C1 segment of cervical spinal cord (tissue), 14 donors: Measurements from ENCODE around the gene ZSWIM4.
"Not testable (repeated sequence)": the region's sequence is repeated elsewhere in the genome, so short reads cannot be mapped to it uniquely, and the experiment has no call there.

Experiments
- DNase-seq, 14 donors: peaks; one replicate each; lab custom pipeline; 2025; lab: John Stamatoyannopoulos, UW

Gene ZSWIM4

DNA sequence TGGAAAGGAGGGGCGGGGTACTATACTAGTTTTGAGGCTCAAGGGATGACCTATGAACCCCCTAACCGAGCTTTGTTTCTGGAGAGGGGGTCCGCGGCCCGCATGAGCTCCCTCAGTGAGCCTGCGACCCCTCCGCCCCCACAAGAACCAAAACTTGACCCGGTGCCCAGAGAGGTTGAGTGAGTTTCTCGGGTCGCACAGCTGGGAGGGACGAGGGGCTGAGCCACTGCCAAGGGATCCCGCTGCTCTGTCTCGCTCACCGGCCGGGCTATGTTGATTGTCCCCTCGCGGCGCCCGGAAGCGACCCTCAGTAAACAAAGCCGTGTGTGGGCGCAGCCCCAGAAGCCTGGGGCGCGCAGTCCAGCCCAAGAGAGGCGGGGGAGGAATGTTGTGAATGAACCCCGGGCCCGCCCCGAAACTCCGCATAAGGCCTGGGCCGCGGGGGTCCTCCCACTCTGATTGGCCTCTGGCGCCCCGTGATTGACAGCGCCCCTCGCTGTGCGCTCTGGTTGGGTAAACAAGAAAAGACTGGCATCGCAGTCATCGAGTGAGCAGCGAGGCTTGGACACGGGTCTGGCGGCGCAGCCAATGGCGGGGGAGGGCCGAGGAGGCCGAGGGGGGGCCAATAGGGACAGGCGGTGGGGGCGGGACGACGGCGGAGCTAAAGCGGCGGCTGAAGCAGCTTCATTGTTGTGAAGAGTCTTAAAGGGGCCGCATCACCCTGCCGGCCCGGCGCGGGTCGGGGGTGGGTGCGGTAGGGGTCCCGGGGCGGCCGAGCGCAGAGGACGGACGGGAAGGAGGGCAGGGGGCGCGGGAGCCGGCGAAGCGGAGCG, at the start of gene ZSWIM4:
ZSWIM4 (plus strand) TSS at position 687 of the 833 bp plus-strand sequence. CDS start 206 bp downstream, outside the sequence.
- peak; percentile 85 to 98 (median 96) for DNase-seq

DNA sequence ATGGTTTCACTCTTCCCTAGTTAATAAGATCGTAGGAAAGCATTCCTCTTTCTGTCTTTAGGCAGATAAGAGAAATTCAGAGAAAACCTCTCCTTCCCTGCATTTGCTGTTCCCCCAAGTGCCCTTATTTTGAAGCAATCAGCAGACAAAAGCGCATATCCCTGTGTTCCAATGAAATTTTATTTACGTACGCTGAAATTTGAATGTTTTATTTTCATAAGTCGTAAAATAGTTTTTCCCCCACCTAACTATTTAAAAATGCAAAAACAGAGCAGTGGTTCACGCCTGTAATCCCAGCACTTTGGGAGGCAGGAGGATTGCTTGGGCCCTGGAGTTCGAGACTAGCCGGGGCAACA, 48.2 kb upstream of the ZSWIM4 start:
- no peak for DNase-seq

DNA sequence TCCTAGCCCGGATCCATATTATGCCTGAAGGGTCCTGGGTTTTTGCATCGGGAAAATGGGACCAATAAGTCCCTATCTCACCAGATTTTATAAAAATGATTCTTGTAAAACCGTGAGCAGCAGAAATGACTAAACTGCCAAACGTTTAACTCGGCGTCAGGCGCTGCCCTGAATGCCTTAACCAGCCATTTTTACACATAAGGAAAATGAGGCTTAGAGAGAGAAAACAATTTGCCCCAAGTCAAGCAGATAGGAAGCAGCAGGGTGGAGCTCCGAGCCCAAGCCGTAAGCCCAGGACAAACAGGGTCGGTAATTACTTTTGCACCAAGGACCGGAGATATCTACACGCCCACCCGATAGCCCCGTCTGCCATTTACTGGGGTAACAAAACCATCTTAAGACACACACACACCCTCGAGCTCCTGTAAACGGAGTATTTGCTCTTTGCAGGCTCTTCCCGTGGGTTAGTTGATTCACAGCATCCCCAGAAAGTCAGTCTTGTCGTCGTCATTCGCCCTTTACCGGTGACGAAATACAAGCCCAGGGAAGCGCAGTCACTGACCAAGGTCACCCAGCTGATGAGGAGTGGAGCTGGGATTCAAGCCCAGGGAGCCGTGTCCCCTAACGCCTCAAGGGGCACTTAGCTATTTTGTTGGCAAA, 46.9 kb upstream of the ZSWIM4 start:
- DNase-seq = peak in 3 of 14 donors; percentile 8 to 11 (median 9)

DNA sequence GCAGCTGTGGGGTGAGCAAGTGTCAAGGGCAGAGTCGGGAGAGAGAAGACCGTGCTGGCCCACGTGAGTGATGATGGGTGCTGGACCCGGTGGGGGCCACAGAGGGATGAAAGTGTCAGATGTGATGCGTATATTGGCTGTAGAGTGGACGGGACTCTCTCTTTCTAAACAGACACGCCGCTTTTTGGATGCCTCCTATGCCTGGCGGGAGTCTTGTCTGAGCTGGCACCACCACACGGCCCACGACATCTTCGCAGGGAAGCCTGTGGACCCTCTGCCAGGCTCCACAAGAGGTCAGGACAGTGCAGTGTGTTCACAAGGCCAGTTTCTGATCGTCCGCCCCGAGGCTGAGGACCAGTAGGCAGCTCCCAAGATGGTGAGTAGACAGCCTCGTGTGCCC, 43.8 kb upstream of the ZSWIM4 start:
- DNase-seq = no peak

DNA sequence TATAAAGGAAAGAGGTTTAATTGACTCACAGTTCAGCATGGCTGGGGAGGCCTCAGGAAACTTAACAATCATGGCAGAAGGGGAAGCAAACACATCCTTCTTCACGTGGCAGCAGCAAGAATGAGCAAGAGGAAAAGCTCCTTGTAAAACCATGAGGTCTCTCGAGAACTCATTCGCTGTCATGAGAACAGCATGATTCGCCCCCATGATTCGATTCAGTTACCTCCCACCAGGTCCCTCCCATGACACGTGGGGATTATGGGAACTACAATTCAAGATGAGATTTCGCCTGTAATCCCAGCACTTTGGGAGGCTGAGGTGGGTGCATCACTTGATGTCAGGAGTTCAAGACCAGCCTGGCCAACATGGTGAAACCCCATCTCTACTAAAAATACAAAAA, 41.6 kb upstream of the ZSWIM4 start:
- DNase-seq = not testable (repeated sequence)

DNA sequence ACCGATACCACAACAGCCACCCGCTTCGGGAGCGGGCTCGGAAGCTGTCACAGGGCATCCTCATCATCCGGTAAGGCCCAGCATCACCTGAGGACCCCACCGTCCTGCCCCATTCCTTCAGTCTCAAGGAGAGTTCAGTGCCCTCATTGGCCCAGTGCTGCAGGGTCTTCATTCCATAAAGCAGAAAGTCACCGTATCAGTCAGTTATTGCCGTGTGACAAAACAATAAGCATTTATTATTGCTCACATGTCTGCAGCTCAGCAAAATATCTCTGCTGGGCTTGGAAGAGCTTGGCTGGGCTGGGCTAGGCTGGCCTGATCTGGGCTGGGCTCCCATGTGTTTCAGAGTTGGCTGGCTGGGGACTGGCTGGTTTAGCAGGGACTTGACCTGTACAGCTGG, 39.0 kb upstream of the ZSWIM4 start:
- no peak for DNase-seq

DNA sequence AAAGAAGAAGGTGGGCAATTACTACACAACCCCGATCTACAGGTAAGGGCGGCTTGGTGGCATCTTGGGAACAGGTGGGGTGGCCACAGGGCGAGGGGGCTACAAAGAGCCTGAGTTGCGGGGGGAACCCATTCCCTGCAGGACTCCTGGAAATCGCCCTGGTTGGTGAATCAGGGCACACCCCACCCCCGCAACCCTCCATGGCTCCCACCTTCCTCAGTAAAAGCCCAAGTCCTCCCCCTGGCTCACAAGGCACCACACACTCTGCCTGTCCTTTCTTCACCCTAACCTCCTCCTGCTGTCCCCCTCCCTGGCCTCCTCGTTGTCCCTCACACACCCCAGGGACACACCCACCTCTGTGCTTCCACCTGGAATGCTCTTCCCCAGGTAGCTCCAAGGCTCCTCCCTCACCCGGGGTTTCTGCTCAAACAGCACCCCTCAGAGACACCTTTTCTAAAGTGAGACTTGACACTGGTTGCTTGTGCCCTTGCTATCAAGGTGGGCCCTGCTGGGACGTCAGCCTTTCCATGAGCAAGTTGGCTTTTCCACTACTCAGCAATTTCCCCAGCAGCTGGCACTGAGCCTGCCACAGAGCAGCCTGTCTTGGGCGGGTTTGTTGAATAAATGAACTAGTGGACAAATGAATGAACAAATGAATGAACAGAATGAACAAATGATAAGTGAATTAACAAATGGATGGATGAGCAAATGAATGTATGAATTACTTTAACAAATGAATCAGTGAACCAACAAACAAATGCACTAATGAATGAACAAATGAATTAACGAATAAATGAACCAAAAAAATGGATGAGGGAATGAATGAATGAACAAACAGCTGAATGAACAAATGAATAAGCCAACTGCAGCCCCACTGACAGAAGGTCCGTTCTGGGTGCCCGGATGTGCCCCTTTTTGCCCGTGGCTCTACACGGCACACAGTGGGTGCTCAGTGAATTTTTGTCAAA, 37.2 kb upstream of the ZSWIM4 start:
- DNase-seq = no peak

DNA sequence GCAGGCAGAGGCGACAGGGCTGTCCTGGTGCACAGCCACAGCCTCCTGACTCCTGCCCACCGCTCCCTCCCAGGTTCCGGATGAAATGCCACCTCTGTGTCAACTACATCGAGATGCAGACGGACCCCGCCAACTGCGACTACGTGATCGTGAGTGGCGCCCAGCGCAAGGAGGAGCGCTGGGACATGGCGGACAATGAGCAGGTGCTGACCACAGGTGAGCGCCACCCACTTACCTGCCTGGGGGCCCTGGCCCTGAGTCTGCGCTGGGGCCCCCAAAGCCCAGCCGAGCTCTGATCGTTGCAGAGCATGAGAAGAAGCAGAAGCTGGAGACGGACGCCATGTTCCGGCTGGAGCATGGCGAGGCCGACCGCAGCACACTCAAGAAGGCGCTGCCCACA, 36.4 kb upstream of the ZSWIM4 start:
- no peak for DNase-seq

DNA sequence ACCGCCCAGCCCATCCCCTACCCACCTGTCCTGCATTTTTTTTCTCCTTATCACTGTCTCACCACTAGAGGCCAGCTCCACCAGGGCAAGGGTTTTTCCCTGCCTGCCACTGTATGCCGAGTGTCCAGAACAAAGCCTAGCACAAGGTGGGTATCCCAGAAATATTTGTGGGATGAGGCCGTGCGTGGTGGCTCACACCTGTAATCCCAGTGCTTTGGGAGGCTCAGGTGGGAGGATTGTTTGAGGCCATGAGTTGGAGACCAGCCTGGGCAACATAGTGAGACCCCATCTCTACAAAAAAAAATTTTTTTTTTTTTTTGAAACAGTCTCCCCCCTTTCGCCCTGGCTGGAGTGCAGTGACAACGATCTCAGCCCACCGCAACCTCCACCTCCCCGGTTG, 33.8 kb upstream of the ZSWIM4 start:
- no peak for DNase-seq

DNA sequence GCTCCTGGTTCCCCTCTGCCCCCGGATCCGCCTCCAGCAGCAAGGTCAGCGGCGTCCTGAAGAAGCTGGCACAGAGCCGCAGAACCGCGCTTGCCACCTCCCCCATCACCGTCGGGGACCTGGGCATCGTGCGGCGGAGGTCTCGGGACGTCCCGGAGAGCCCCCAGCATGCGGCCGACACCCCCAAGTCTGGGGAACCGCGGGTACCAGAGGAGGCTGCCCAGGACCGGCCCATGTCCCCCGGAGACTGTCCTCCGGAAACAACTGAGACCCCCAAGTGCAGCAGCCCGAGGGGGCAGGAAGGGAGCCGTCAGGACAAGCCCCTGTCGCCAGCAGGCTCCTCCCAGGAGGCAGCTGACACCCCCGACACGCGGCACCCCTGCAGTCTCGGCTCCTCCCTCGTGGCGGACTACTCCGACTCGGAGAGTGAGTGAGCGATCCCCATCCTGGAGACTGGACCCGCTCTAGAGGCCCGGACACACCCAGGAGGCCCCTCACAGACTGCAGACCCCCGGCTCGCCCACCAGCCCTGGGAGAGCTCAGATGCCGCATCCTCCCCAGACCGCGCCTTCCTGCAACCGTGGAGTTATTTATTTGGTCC, 32.5 kb upstream of the ZSWIM4 start:
- DNase-seq = no peak

DNA sequence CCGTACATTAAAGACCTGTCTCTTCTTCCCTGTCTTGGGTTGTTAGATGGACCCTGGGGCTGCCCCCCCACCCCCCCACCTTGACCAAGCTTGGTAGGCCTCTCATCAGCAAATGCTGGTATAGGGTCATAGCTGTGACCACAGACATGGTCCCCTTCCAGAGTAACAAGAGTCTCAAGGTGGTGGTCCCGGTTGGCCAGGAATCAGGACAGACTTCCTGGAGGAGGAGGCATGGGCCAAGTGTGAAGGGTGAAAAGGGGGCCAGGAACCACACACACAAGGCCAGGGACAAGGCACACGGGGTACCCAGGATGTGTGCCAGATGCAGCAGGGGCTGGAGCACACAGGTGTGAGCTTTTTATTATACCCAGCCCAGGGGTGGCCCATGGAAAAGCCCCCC, 32.0 kb upstream of the ZSWIM4 start:
- DNase-seq = no peak

DNA sequence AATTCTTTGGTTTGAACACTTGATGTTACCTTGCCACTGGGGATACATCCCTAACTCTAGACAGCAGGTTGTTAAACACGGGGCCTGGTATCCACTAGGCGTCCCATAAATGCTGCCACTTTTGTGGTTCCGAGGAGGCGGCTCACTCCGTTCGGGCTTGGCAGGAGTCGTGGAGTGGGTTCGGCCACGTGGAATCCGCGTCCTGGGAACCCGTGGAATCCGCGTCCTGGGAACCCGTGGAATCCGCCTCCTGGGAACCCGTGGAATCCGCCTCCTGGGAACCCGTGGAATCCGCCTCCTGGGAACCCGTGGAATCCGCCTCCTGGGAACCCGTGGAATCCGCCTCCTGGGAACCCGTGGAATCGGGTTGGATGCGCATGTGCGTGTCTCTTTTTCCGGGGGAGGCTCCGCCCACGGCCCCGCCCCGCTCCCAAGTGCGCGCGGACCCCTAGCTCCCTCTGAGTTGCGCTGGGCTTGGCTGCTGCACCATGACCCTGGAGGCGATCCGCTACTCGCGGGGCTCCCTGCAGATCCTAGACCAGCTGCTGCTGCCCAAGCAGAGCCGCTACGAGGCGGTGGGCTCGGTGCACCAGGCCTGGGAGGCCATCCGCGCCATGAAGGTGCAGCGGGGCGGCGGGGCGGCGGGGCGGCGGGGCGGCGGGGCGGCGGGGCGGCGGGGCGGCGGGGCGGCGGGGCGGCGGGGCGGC, 31.0 kb upstream of the ZSWIM4 start, which contains the start of gene MRI1:
MRI1 (plus strand) TSS at position 422 of the 707 bp plus-strand sequence; CDS start at position 489, 67 bp downstream.
- peak; percentile 7 to 79 (median 40) for DNase-seq

DNA sequence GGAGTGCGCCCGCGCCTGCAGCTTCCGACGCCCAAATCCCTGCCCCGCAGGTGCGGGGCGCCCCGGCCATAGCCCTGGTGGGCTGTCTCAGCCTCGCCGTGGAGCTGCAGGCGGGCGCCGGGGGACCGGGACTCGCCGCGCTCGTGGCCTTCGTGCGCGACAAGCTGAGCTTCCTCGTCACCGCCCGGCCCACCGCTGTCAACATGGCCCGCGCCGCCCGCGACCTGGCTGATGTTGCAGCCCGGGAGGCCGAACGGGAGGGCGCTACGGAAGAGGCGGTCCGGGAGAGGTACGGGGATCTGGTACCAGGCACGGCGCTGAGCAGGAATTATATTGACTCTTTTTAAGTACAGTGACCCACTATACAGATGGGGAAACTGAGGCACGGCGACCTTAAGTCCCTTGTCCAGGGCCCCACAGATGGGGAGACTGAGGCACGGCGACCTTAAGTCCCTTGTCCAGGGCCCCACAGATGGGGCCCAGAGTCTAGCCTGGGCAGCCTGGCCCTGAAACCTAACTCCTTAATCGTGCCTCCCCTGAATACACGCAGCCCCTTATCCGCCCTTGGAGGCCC, 30.3 kb upstream of the ZSWIM4 start:
- DNase-seq = peak in 2 of 14 donors; percentile 16 to 29

DNA sequence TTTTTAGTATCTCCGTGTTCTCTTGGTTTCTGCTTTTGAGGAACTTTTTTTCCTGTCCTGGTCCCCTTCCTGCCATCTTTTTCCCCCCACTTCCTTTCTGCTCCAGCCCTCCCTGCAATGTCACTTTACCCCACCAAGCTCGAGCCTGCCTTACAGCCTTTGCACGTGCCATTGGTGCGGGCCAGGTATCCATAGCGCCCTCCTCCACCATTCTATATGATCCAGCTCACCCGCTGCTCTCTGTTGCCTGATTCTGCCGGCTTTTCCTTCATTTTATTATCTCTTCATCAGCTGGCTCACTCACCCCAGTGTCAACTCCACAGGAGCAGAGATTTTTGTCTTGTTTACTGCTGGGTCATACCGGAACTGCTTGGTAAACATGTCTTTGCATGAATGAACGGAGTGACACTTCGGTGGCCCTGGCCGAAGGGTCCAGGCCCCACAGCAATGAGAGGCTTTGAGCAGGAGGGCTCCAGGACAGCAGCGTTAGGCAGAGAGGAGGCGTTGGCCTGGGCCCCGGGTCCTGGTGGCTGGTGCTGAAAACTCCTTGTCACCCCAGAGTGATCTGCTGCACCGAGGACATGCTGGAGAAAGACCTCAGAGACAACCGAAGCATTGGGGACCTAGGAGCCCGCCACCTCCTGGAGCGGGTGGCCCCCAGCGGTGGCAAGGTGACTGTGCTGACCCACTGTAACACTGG, 29.7 kb upstream of the ZSWIM4 start:
- DNase-seq = no peak

DNA sequence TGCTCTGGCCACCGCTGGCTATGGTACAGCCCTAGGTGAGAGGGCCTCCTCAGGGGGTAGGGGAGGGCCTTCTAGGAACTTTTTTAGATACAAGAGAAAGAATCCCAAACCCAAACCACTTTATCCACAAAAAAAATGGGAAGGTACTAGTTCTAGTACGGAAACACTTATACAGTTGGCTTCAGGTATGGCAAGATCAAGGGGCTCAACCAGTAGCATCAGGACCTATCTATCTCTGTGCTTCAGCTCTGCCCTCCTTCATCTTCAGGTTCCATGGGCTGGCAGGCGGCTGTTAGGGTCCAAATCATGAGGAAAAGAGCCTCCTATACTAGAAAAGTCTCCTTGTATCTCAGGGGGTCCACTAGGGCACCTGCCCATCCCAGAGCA, 29.2 kb upstream of the ZSWIM4 start:
- no peak for DNase-seq

DNA sequence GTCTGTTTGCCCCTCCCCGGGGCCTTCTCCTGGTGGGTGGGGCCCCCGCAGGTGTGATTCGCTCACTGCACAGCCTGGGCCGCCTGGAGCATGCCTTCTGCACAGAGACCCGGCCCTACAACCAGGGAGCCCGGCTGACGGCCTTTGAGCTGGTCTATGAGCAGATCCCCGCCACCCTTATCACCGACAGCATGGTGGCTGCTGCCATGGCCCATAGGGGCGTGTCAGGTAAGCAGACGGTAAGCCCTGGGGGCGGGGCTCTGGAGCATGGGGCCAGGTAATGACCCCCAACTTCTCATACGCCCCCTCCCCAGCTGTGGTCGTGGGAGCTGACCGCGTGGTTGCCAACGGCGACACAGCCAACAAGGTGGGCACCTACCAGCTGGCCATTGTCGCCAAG, 26.7 kb upstream of the ZSWIM4 start:
- no peak for DNase-seq

DNA sequence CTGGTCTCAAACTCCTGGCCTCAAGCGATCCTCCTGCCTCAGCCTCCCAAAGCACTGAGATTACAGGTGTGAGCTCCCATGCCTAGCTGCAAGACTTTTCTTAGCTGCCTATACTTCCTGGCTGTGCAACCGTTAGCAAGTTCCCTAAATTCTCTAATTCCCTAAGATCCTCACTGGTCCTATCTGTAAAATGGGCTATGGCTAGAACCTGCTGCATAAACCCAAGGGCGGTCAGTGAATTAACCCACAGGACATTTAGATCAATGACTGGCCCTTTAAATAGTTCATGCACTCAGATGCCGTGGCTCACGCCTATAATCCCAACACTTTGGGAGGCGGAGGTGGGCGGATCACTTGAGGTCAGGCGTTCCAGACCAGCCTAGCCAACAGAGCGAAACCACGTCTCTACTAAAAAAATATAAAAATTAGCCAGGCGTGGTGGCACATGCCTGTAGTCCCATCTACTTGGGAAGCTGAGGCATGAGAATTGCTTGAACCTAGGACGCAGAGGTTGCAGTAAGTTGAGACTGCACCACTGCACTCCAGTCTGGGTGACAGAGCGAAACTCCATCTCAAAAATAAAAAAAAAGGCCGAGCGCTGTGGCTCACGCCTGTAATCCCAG, 25.1 kb upstream of the ZSWIM4 start:
- DNase-seq = no peak

DNA sequence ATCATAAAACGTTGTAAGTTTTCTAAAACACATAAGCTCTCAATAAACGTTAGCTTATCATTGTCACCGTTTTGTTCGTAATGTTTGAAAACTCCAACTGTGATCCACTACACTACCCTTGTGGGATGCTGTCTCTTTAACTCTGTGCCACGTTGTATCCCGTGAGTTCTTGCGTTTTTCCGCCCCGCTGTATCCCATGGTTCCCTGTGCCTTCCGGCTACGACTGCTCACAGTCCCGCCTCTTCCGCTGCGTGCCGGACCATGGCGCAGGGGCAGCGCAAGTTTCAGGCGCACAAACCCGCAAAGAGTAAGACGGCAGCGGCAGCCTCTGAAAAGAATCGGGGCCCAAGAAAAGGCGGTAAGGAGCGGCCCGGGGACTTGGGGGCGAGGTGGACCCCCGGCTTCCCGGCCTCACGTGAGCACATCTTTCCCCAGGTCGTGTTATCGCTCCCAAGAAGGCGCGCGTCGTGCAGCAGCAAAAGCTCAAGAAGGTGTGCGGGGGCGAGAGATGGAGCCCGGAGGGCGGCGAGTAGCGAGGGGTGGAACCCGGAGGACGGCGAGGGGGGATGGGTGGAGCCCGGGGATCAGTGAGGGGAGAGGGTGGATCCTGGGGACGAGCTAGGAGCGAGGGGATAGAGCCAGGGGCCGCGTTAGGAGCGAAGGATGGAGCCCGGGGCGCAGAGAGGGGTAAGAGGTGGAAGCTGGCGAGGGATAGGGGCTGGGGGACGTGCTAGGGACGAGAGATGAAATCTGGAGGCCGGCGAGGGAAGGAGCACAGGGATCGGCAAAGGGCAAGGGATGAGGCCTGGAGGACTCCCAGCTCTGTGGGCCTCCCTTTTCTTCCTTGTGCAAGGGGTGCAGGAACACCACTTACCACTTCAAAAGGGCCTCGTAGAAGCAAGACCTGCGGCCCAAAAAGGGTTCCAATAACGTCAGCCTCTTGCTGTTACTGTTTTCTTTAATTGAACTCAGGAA, 20.7 kb upstream of the ZSWIM4 start, which contains the start of gene C19orf53:
C19orf53 (plus strand) TSS at position 240 of the 975 bp plus-strand sequence; CDS start at position 262, 22 bp downstream.
- peak; percentile 48 to 90 (median 88) for DNase-seq
